GM12874 (cell line): Measurements from ENCODE around the gene COQ8B.

Source experiments
- TF ChIP-seq, protein P1 (sequence below): IDR thresholded peaks from 2 replicates; pipeline ENCODE4 v1.5.1; 2011; ENCODE audit warnings: low read depth, mild to moderate bottlenecking, control low read depth, low read length, moderate library complexity; ENCODE audit not compliant: insufficient read depth

Gene COQ8B

DNA sequence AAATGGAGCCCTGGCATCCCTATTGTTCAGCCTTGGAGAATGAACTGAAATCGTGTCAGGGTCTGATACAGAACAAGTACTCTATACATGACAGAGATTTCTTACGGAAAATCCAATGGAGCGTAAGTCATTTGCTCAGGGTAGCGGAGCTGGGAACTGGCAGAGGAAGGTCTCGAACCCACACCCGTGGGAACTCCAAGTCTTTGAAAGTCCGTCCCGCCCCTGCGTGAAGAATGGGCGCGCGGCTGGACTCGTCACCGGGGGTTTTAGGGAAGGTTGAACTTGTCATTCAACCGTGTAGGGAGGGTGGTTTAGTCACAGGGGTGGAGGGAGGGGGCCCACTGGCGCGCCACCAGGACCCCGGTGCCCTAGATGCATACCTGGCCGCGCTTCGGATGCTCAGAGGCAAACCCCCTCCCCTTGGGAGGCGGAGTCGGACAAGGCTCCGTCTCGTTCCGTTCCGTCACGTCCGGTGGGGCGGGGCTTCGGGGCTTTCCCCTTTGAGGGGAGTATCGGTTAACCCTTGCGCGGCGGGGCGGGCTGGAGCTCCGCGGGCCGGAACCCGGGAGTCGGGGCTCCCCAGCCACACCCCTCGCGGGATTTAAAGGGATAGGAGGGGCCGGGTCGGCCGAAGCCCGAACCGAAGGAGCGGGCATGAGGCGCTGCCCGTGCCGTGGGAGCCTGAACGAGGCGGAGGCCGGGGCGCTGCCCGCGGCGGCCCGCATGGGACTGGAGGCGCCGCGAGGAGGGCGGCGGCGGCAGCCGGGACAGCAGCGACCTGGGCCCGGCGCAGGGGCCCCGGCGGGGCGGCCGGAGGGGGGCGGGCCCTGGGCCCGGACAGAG is at the start of gene COQ8B, which contains the start of gene ITPKC:
Gene COQ8B (minus strand): TSS at position 405 of the 843 bp plus-strand sequence. CDS start 2,254 bp downstream, outside the sequence.
Gene ITPKC (plus strand): TSS at position 631 of the 843 bp plus-strand sequence. CDS start 24 bp downstream, at position 655.
- TF ChIP-seq, protein P1, sequence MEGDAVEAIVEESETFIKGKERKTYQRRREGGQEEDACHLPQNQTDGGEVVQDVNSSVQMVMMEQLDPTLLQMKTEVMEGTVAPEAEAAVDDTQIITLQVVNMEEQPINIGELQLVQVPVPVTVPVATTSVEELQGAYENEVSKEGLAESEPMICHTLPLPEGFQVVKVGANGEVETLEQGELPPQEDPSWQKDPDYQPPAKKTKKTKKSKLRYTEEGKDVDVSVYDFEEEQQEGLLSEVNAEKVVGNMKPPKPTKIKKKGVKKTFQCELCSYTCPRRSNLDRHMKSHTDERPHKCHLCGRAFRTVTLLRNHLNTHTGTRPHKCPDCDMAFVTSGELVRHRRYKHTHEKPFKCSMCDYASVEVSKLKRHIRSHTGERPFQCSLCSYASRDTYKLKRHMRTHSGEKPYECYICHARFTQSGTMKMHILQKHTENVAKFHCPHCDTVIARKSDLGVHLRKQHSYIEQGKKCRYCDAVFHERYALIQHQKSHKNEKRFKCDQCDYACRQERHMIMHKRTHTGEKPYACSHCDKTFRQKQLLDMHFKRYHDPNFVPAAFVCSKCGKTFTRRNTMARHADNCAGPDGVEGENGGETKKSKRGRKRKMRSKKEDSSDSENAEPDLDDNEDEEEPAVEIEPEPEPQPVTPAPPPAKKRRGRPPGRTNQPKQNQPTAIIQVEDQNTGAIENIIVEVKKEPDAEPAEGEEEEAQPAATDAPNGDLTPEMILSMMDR: 0 out of 2 replicates have a peak, but pooled peaks have one; percentile 12

DNA sequence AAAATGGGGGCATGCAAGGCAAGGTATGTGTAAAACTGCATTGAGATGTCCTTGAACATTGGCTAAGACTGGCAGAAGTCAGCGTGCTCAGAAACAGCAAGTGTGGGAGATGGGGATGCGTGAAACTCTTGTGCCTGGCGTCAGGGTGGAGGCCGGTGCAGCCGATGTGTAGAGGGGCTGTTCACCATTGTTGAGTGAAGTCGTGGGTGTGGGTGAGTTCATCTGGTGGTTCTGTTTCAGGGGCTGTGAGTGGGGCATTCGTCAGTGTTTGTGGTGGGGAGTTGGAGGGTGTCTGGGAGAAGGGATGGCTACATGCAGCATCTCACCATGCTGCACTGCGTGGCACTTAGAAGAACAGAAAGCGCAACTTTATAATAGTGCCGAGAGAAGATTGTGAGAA is 47.3 kb upstream of the COQ8B start:
- TF ChIP-seq, protein P1: no peak

DNA sequence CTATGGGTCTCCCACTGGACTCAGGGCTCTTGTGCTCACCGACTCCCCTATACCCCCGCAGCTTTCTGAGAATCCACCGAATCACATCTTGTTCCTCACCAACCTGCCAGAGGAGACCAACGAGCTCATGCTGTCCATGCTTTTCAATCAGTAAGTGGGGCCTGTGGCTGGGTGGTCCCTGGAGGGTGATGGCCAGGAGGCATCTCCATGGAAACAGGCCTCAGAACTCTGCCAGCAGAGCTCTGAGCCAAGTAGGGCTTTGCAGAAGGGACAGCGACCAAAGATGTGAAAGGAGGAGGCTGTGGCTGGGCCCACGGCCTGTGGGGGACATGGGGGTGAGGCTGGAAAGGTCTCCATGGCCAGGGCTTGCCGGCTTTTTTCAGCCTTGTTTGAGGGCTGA is 46.8 kb upstream of the COQ8B start:
- TF ChIP-seq, protein P1: no peak

DNA sequence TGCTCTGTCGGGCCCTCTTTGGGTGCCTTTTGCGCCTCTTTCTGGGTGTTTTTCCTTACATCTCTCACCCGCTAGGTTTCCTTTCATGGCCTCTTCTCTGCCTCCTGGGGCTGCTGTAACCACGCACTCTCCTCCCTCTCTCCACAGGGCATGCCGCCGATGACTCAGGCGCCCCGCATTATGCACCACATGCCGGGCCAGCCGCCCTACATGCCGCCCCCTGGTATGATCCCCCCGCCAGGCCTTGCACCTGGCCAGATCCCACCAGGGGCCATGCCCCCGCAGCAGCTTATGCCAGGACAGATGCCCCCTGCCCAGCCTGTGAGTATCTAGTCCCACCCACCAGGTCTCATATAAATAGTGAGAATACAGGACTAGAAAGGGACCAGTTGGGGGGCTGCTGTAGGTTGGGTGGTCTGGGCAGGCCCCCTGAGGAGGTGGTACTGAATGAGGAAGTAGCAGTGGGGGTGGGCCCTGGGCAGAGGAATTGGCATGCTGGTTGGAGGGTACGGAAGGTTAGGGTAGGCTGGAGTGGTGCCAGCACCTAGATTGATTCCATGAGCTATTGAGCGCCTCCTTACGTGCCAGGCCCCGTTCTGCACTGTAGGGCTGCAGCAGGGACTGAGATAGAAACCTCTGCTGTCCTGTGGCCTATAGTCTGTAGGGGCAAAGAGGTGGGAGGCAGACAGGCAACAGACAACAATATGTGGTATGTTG is 46.2 kb upstream of the COQ8B start:
- TF ChIP-seq, protein P1: no peak

DNA sequence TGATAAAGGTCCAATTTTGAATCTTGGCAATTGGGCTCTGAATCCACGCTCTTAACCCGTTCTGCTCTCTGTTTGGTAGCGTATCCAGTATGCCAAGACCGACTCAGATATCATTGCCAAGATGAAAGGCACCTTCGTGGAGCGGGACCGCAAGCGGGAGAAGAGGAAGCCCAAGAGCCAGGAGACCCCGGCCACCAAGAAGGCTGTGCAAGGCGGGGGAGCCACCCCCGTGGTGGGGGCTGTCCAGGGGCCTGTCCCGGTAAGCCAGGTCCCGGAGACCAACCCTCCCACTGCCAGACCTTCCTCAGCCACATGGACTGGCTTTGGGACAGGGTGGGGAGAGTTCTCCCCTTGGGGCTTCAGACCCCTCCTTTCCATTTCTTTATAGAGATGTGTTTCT is 42.7 kb upstream of the COQ8B start:
- TF ChIP-seq, protein P1: no peak

DNA sequence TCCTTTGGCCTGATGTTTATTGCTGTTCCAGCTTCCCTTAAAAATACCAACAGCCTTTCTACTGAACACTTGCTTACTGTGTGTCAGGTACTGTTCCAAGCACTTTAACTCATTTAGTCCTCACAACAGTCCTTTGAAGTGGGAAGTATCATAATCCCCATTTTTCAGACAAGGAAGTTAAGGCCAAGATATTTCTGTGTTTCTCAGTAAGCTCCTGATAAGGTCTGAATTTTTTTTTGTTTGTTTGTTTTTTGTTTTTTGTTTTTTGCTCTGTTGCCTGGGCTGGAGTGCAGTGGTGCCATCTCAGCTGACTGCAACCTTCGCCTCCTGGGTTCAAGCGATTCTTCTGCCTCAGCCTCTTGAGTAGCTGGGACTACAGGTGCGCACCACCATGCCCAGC is 41.8 kb upstream of the COQ8B start:
- TF ChIP-seq, protein P1: no peak

DNA sequence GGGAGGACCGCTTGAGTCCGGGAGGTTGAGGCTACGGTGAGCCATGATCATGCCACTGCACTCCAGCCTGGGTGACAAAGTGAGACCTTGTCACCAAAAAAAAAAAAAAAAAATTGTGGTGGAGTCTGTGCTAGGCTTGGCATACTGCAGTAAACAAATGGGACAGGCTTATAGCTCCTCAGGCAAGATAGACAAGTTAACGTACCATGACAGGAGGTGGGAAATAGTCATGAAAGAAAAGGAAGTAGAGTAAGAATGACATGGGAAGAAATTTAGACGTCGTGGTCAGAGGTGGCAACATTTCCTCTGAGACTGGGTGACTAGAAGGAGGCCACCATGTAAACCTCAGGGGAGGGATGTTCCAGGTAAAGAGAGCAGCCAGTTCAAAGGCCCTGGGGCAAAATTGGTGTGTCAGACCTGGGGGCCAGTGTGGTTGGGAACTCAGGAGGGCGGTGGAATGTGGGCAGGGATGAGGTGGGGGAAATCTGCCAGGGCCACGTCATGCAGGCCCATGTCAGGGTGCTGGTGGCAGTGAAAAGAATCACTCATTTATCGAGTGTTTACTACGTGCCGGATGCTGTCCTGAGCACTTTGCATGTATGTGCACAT is 39.9 kb upstream of the COQ8B start:
- TF ChIP-seq, protein P1: no peak
